ENCODE measurements around the gene SLC9A9. TPM values are rescaled to one million over a fixed set of nuclear protein-coding genes. Genes with fewer than 3 reads are reported as not detected.
"Not testable (repeated sequence)": the region's sequence is repeated elsewhere in the genome, so short reads cannot be mapped to it uniquely, and the experiment has no call there.

Gene SLC9A9
- total and polyA plus RNA-seq, 2 experiments from 2014 or later: 2.2 to 6.8 TPM

DNA sequence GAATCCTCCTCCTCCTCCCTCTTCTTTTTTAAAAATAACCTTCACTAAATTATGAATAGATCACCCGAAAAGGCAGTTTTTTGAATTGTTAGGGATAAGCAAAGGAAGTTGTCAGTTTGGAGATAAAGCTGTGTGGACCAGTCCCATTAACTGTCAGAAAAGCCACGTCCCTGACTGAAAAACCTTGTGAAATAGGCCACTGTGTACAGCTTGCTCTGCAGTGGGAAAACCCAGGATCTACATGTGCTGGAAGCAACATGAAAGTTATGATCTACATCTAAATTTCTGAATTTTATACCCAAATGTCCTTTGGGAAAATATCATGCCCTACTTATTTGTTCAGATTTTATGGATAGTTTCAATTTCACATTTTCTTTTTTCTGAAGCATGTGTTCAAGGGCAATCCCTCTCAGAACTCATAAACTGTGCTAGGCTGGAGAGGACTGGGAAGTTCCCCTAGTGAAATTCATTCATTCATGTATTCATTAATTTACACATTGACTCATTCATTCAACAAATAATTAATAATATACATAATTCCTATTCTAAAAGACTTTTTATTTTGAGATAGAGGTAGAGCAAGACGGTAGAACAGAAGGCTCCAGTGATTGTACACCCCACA is 149.5 kb downstream of the SLC9A9 start:
- 80% methylated on average over 3 of the region's 3 CpGs for WGBS (ENCODE audit: low lambda C conversion rate, missing lambda C conversion rate)
- no peaks in the 10 kb centered on the region for H3K79me2 ChIP-seq
- no peak for TF ChIP-seq EZH2phosphoT487 (IDR thresholded peaks at IDR 0.05; ENCODE audit: low read depth, severe bottlenecking, unreplicated experiment)
- TF ChIP-seq, protein P1, sequence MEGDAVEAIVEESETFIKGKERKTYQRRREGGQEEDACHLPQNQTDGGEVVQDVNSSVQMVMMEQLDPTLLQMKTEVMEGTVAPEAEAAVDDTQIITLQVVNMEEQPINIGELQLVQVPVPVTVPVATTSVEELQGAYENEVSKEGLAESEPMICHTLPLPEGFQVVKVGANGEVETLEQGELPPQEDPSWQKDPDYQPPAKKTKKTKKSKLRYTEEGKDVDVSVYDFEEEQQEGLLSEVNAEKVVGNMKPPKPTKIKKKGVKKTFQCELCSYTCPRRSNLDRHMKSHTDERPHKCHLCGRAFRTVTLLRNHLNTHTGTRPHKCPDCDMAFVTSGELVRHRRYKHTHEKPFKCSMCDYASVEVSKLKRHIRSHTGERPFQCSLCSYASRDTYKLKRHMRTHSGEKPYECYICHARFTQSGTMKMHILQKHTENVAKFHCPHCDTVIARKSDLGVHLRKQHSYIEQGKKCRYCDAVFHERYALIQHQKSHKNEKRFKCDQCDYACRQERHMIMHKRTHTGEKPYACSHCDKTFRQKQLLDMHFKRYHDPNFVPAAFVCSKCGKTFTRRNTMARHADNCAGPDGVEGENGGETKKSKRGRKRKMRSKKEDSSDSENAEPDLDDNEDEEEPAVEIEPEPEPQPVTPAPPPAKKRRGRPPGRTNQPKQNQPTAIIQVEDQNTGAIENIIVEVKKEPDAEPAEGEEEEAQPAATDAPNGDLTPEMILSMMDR (IDR thresholded peaks at IDR 0.05; ENCODE audit: poor library complexity): no peak
- TF ChIP-seq EZH2 (IDR thresholded peaks at IDR 0.05; ENCODE audit: borderline replicate concordance): no peak

DNA sequence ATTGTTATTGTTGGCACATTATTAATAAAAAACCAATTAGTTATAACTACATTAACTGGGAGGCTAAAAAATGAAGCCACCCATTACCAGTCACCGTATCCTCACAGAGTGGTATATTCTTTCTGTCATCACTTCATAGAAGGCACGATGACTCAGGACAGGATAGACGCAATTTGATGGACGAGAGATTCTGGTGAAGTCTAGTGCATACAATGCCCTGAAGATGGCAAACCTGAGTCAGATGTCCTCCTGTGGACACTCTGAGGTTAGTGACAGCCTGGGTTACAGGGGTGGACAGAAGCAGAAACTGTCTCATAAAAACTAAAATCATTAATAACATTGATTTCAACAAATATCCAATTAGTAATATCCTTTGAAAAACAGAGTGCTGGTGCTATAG is 150.3 kb downstream of the SLC9A9 start:
- Histone ChIP-seq H3K4me1 (ENCODE audit: insufficient read depth) (no peaks in the 10 kb centered on the region), H3K79me2 (no peaks in the 10 kb centered on the region), H3K27me3 (no peaks in the 10 kb centered on the region), H4K20me1 (ENCODE audit: insufficient read depth, poor library complexity, severe bottlenecking) (no peaks in the 10 kb centered on the region), H3K9me3 (ENCODE audit: low read depth) (no peaks in the 10 kb centered on the region), H2AFZ (no peak overlapping the region), H3K9me2 (replicated peaks; ENCODE audit: insufficient read depth) (no peaks in the 10 kb centered on the region), H3K4me3 (no peak overlapping the region), H3K36me3 (replicated peaks; ENCODE audit: insufficient read depth, low read depth) (no peaks in the 10 kb centered on the region), H3K27ac (no peak overlapping the region), H3K4me2 (no peak overlapping the region)
- TF ChIP-seq, protein P1 (IDR thresholded peaks at IDR 0.05; ENCODE audit: poor library complexity): no peak
- TF ChIP-seq EZH2phosphoT487 (IDR thresholded peaks at IDR 0.05; ENCODE audit: low read depth, severe bottlenecking, unreplicated experiment) (no peak), EZH2 (IDR thresholded peaks at IDR 0.05; ENCODE audit: borderline replicate concordance) (no peak)
- 83% methylated on average over 4 of the region's 4 CpGs for WGBS (ENCODE audit: low lambda C conversion rate, missing lambda C conversion rate)
- DNase-seq (ENCODE audit: low spot score): no peak

More for the DNA sequence above, 149.5 kb downstream of the SLC9A9 start:
- Histone ChIP-seq H3K9me3 (ENCODE audit: low read depth) (no peaks in the 10 kb centered on the region), H3K36me3 (replicated peaks; ENCODE audit: insufficient read depth, low read depth) (no peaks in the 10 kb centered on the region), H3K4me3 (no peak overlapping the region), H3K4me1 (ENCODE audit: insufficient read depth) (no peaks in the 10 kb centered on the region), H3K9me2 (replicated peaks; ENCODE audit: insufficient read depth) (no peaks in the 10 kb centered on the region), H3K4me2 (no peak overlapping the region), H4K20me1 (ENCODE audit: insufficient read depth, poor library complexity, severe bottlenecking) (no peaks in the 10 kb centered on the region), H3K27ac (no peak overlapping the region), H2AFZ (no peak overlapping the region), H3K27me3 (no peaks in the 10 kb centered on the region)
- DNase-seq (ENCODE audit: low spot score): no peak

DNA sequence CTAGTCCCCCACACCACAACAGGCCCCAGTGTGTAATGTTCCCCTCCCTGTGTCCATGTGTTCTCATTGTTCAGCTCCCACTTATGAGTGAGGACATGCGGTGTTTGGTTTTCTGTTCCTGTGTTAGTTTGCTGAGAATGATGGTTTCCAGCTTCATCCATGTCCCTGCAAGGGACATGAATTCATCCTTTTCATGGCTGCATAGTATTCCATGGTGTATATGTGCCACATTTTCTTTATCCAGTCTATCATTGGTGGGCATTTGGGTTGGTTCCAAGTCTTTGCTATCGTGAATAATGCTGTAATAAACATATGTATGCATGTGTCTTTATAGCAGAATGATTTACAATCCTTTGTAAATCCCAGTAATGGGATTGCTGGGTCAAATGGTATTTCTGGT is 152.9 kb downstream of the SLC9A9 start:
- not testable (repeated sequence) for H3K4me1 ChIP-seq (ENCODE audit: insufficient read depth); H3K27me3 ChIP-seq; H2AFZ ChIP-seq; H3K9me3 ChIP-seq (ENCODE audit: low read depth); H3K27ac ChIP-seq; H3K4me3 ChIP-seq; H3K79me2 ChIP-seq; H3K36me3 ChIP-seq (replicated peaks; ENCODE audit: insufficient read depth, low read depth); DNase-seq (ENCODE audit: low spot score); H3K4me2 ChIP-seq; H4K20me1 ChIP-seq (ENCODE audit: insufficient read depth, poor library complexity, severe bottlenecking); H3K9me2 ChIP-seq (replicated peaks; ENCODE audit: insufficient read depth)
- 83% methylated on average over 2 of the region's 2 CpGs for WGBS (ENCODE audit: low lambda C conversion rate, missing lambda C conversion rate)

DNA sequence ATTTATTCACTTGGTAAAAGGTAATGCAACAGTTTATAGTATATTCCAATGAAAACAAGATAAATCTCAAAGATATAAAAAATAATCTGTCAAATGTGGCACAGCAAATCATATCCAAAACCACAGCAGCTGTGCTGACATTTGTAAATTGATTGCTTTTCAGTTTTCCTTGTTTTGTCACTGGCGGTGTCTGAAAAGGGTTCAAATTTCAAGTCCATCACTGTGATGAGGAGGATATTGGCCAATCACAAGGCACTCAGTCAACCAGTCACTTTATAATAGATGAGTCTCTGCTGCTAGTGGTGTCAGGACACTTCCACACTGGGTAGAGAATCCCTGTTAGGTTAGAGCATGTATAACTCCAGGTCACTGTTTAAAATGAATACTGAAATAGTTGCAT is 154.8 kb downstream of the SLC9A9 start:
- H3K4me3 ChIP-seq: no peak overlapping the region
- no peaks in the 10 kb centered on the region for H3K4me1 ChIP-seq (ENCODE audit: insufficient read depth)
- H4K20me1 ChIP-seq (ENCODE audit: insufficient read depth, poor library complexity, severe bottlenecking): no peaks in the 10 kb centered on the region
- H3K9me2 ChIP-seq (replicated peaks; ENCODE audit: insufficient read depth): no peaks in the 10 kb centered on the region
- no peak overlapping the region for H3K27ac ChIP-seq
- no peak overlapping the region for H2AFZ ChIP-seq
- TF ChIP-seq EZH2 (IDR thresholded peaks at IDR 0.05; ENCODE audit: borderline replicate concordance): no peak
- no peak for TF ChIP-seq EZH2phosphoT487 (IDR thresholded peaks at IDR 0.05; ENCODE audit: low read depth, severe bottlenecking, unreplicated experiment)
- TF ChIP-seq, protein P1 (IDR thresholded peaks at IDR 0.05; ENCODE audit: poor library complexity): no peak
- H3K9me3 ChIP-seq (ENCODE audit: low read depth): no peaks in the 10 kb centered on the region
- 77% methylated on average over 1 of the region's 1 CpG for WGBS (ENCODE audit: low lambda C conversion rate, missing lambda C conversion rate)
- no peaks in the 10 kb centered on the region for H3K36me3 ChIP-seq (replicated peaks; ENCODE audit: insufficient read depth, low read depth)
- H3K4me2 ChIP-seq: no peak overlapping the region
- DNase-seq (ENCODE audit: low spot score): no peak
- H3K27me3 ChIP-seq: no peaks in the 10 kb centered on the region
- H3K79me2 ChIP-seq: no peaks in the 10 kb centered on the region
